ENCODE data around the gene LILRB5.
"Not testable (repeated sequence)": the region's sequence is repeated elsewhere in the genome, so short reads cannot be mapped to it uniquely, and the experiment has no call there.

The LILRB5 gene

GRCh38 chr19:54275951-54276350, 18.9 kb upstream of the LILRB5 start:
- DNase-seq (ENCODE audit: low spot score) = no peak

GRCh38 chr19:54274516-54274915, 17.4 kb upstream of the LILRB5 start:
- DNase-seq (ENCODE audit: low spot score) = not testable (repeated sequence)

- no peak for DNase-seq (ENCODE audit: low spot score)
These were observed 16.7 kb upstream of the LILRB5 start for GRCh38 chr19:54273821-54274220.

GRCh38 chr19:54272181-54272580, 15.1 kb upstream of the LILRB5 start:
- DNase-seq (ENCODE audit: low spot score) = not testable (repeated sequence)

- not testable (repeated sequence) for DNase-seq (ENCODE audit: low spot score)
These were observed 14.5 kb upstream of the LILRB5 start for GRCh38 chr19:54271587-54271986.

- no peak for DNase-seq (ENCODE audit: low spot score)
These were observed 14.0 kb upstream of the LILRB5 start for GRCh38 chr19:54271106-54271505.

GRCh38 chr19:54268936-54269335, 11.9 kb upstream of the LILRB5 start:
- DNase-seq (ENCODE audit: low spot score) = no peak

GRCh38 chr19:54266133-54266532, 9.1 kb upstream of the LILRB5 start:
- no peak for DNase-seq (ENCODE audit: low spot score)

GRCh38 chr19:54262470-54262869, 5.4 kb upstream of the LILRB5 start:
- DNase-seq (ENCODE audit: low spot score) = no peak

GRCh38 chr19:54262066-54262465, 5.0 kb upstream of the LILRB5 start:
- DNase-seq (ENCODE audit: low spot score) = no peak

- no peak for DNase-seq (ENCODE audit: low spot score)
These were observed 590 bp downstream of the LILRB5 start for GRCh38 chr19:54256250-54257115.

- DNase-seq (ENCODE audit: low spot score) = no peak
These were observed 1.8 kb downstream of the LILRB5 start for GRCh38 chr19:54255105-54255775.

- no peak for DNase-seq (ENCODE audit: low spot score)
These were observed 2.7 kb downstream of the LILRB5 start for GRCh38 chr19:54254195-54254906.

- DNase-seq (ENCODE audit: low spot score) = no peak
These were observed 3.5 kb downstream of the LILRB5 start for GRCh38 chr19:54253331-54254194.

- DNase-seq (ENCODE audit: low spot score) = no peak
These were observed 4.2 kb downstream of the LILRB5 start for GRCh38 chr19:54252845-54253244.

GRCh38 chr19:54252243-54252642, 4.8 kb downstream of the LILRB5 start:
- no peak for DNase-seq (ENCODE audit: low spot score)

- no peak for DNase-seq (ENCODE audit: low spot score)
These were observed 9.0 kb downstream of the LILRB5 start for GRCh38 chr19:54248016-54248601.

GRCh38 chr19:54247106-54247930, 9.8 kb downstream of the LILRB5 start:
- DNase-seq (ENCODE audit: low spot score) = no peak

- no peak for DNase-seq (ENCODE audit: low spot score)
These were observed 11.1 kb downstream of the LILRB5 start for GRCh38 chr19:54245936-54246335.

- DNase-seq (ENCODE audit: low spot score) = not testable (repeated sequence)
These were observed 13.3 kb downstream of the LILRB5 start for GRCh38 chr19:54243809-54244208.
